Kidney (tissue), 14 donors: Measurements from ENCODE around the gene ARHGAP18. TPM values are rescaled to one million over a fixed set of nuclear protein-coding genes. Genes with fewer than 3 reads are reported as not detected.

ENCODE experiments used
- DNase-seq, 5 donors: peaks; one replicate each; pipeline ENCODE4 v3.0.0-alpha.2; 2013 to 2020
- FAIRE-seq: peaks from 2 replicates; lab custom pipeline; 2012; peaks lifted over from hg19 to GRCh38; lab: Jason Lieb, UNC
- H3K27ac ChIP-seq, 2 donors: one replicate each; pipeline ENCODE4 v1.7.0; 2013; ENCODE audit warnings: low read depth in 2 of 2, low read length in 2 of 2, inconsistent platforms in 1 of 2
- H3K27me3 ChIP-seq: one replicate; pipeline ENCODE4 v1.7.1; 2013; ENCODE audit warnings: low read length, inconsistent platforms; ENCODE audit not compliant: control insufficient read depth, insufficient read depth
- H3K36me3 ChIP-seq, 3 donors: one replicate each; pipeline versions ENCODE4 v1.7.0 to v1.7.1; 2013; ENCODE audit warnings: low read length in 3 of 3, control low read depth in 1 of 3, inconsistent platforms in 1 of 3; ENCODE audit not compliant: insufficient read depth in 3 of 3, control insufficient read depth in 2 of 3
- H3K4me1 ChIP-seq, 3 donors: one replicate each; pipeline versions ENCODE4 v1.7.0 to v1.7.1; 2013; ENCODE audit warnings: low read length in 3 of 3, inconsistent platforms in 1 of 3, low read depth in 1 of 3; ENCODE audit not compliant: control insufficient read depth in 2 of 3, insufficient read depth in 2 of 3
- H3K4me3 ChIP-seq, 3 donors: one replicate each; pipeline versions ENCODE4 v1.7.0 to v1.8.1; 2013; ENCODE audit warnings: low read length in 3 of 3, control low read depth in 1 of 3, inconsistent platforms in 1 of 3
- H3K9ac ChIP-seq, 3 donors: one replicate each; pipeline versions ENCODE4 v1.7.0 to v1.7.1; 2013; ENCODE audit warnings: low read length in 3 of 3, control low read depth in 1 of 3, inconsistent platforms in 1 of 3
- H3K9me3 ChIP-seq, 3 donors: one replicate each; pipeline versions ENCODE4 v1.7.0 to v1.7.1; 2013; ENCODE audit warnings: low read length in 3 of 3, control low read depth in 1 of 3, inconsistent platforms in 1 of 3; ENCODE audit not compliant: control insufficient read depth in 2 of 3, insufficient read depth in 1 of 3
- intact Hi-C: fragments of 100-400 bp; cut with DNase I; formaldehyde crosslinking; loops from one replicate; pipeline ENCODE4 v1.11.1; 2022
- polyA plus RNA-seq: library from polyadenylated mRNA; stranded (reverse); fragments of 350-450 nt; fragmentation: Illumina TruSeq; extraction: RNeasy Lipid Tissue Mini Kit (QIAGEN cat#74804); gene quantifications from one replicate; pipeline ENCODE4 v1.2.3, GENCODE V29; 2014; ENCODE audit warnings: low read depth, low replicate concordance; ENCODE audit not compliant: insufficient read depth
- total RNA-seq: library from RNA; stranded (reverse); fragmentation: NEBNext Ultra II Directional; extraction: Animal tissue kit (Norgen Biotek cat#: 25700); gene quantifications from one replicate; pipeline ENCODE4 v1.2.1, GENCODE V29; 2021
- TF ChIP-seq, protein P1 (sequence below): IDR thresholded peaks from 3 replicates; pipeline ENCODE4 v1.5.1; 2012; ENCODE audit warnings: mild to moderate bottlenecking, moderate library complexity, borderline replicate concordance; ENCODE audit not compliant: insufficient read depth; ENCODE audit errors: extremely low read depth
- donor health status: control.
- donor health status: control.
- donor health status: control.
- donor health status: control.
- donor health status: control.
- donor health status: DM: yes; HTN: yes; CAD: no.
- donor health status: Normal renal cell carcinoma (clear cell type).

ARHGAP18 gene
- total and polyA plus RNA-seq, 2 donors from 2014 or later, result 26.5 to 39.8 TPM

DNA sequence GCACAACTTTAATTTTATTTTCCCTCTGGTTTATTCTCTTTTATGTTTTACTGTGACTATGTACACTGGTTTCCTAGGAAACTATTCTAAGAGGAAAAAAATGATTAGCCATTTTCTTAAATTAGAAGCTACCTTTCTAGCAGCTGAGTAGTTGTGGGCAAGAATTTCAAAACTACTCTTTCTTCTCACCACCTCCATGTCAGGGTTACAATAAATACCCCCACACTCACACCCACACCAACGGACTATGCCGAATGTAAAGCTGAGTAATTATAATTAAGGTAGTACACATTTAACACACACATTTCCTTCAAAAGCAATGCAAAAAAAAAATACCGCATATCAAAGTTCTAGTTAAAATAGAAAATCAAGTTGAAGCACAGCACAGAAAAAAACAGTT lies 78.9 kb downstream of the ARHGAP18 start:
- Histone ChIP-seq H3K27ac (no peak overlapping the region), H3K9ac (no peak overlapping the region), H3K36me3 (peaks cover 0 to 9% (median 8%) of the 10 kb centered on the region in 3 donors), H3K4me1 (peaks cover 0 to 7% (median 6%) of the 10 kb centered on the region in 3 donors), H3K27me3 (no peaks in the 10 kb centered on the region), H3K4me3 (no peak overlapping the region), H3K9me3 (no peaks in the 10 kb centered on the region)
- no peak for FAIRE-seq
- DNase-seq, result no peak
- intact Hi-C loops, result no loop called here
- TF ChIP-seq, protein P1, sequence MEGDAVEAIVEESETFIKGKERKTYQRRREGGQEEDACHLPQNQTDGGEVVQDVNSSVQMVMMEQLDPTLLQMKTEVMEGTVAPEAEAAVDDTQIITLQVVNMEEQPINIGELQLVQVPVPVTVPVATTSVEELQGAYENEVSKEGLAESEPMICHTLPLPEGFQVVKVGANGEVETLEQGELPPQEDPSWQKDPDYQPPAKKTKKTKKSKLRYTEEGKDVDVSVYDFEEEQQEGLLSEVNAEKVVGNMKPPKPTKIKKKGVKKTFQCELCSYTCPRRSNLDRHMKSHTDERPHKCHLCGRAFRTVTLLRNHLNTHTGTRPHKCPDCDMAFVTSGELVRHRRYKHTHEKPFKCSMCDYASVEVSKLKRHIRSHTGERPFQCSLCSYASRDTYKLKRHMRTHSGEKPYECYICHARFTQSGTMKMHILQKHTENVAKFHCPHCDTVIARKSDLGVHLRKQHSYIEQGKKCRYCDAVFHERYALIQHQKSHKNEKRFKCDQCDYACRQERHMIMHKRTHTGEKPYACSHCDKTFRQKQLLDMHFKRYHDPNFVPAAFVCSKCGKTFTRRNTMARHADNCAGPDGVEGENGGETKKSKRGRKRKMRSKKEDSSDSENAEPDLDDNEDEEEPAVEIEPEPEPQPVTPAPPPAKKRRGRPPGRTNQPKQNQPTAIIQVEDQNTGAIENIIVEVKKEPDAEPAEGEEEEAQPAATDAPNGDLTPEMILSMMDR, result no peak

DNA sequence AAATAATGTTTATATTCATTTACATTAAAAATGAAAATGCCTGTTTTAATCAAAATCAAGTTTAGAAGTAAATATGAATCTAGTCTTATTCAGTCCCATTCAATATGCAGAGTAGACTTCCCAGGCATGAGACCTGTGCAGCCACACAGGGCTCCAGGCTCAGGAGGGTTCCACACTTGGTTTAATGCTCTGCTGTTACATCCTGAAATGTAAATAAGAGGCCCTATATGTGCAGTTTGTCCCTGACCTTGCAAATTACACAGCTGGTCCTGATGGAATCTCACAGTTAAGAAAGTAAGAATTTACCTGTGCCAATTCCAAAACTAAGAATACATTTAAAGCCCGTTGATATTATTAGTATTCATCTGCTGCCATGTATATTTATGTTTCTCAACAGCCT lies 79.4 kb downstream of the ARHGAP18 start:
- no peaks in the 10 kb centered on the region for H3K9me3 ChIP-seq
- H3K4me1 ChIP-seq, result peaks cover 0 to 6% (median 5%) of the 10 kb centered on the region in 3 donors
- H3K27me3 ChIP-seq, result no peaks in the 10 kb centered on the region
- TF ChIP-seq, protein P1, result no peak
- no peak for DNase-seq
- FAIRE-seq, result no peak
- H3K4me3 ChIP-seq, result no peak overlapping the region
- H3K36me3 ChIP-seq, result peaks cover 0 to 9% (median 8%) of the 10 kb centered on the region in 3 donors
- intact Hi-C loops, result no loop called here
- no peak overlapping the region for H3K27ac ChIP-seq
- no peak overlapping the region for H3K9ac ChIP-seq

DNA sequence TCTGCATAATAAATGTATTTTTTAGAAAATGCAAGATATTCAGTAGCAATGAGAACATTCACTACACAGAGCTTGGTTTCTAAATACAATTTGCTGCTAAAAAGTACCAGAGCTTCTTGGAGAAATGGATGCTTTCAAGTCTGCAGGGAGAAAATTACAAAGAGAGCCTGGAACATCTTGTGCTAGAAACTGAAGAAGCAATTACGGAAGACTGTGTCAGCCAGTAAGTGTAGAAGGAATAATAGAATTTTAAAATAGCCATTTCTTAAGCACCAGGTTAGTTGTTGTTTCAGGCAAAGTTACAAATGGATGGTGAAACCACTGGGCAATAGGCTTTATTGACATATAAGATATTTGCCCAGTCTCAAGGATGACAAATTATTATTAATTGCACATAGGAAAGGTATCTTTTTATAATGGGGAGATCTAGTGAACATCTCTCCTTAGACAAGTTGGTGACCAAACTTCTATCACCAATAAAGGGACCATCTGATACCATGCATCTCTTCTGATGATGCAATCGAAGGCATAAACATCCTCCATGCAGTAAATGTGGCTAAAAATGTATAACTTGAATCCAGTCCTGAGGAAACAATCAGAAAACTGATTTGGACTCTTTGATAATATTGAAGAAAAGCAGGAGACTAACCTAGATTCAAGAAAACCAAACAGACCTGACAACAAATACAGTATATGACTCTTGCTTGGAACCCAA lies 81.7 kb downstream of the ARHGAP18 start:
- Histone ChIP-seq H3K36me3 (peaks cover 0 to 5% (median 5%) of the 10 kb centered on the region in 3 donors), H3K4me3 (no peak overlapping the region), H3K27me3 (no peaks in the 10 kb centered on the region), H3K9ac (no peak overlapping the region), H3K9me3 (no peaks in the 10 kb centered on the region), H3K27ac (no peak overlapping the region), H3K4me1 (peaks cover 0 to 6% (median 2%) of the 10 kb centered on the region in 3 donors)
- intact Hi-C loops, result no loop called here
- FAIRE-seq (no peak), DNase-seq (no peak)
- TF ChIP-seq, protein P1, result no peak
